Kidney (tissue), 14 donors: Measurements from ENCODE around the gene TNS3. TPM values are rescaled to one million over a fixed set of nuclear protein-coding genes. Genes with fewer than 3 reads are reported as not detected.

ENCODE experiments used
- DNase-seq, 5 donors: peaks; one replicate each; pipeline ENCODE4 v3.0.0-alpha.2; 2013 to 2020
- FAIRE-seq: peaks from 2 replicates; lab custom pipeline; 2012; peaks lifted over from hg19 to GRCh38; lab: Jason Lieb, UNC
- H3K27ac ChIP-seq, 2 donors: one replicate each; pipeline ENCODE4 v1.7.0; 2013; ENCODE audit warnings: low read depth in 2 of 2, low read length in 2 of 2, inconsistent platforms in 1 of 2
- H3K27me3 ChIP-seq: one replicate; pipeline ENCODE4 v1.7.1; 2013; ENCODE audit warnings: low read length, inconsistent platforms; ENCODE audit not compliant: control insufficient read depth, insufficient read depth
- H3K36me3 ChIP-seq, 3 donors: one replicate each; pipeline versions ENCODE4 v1.7.0 to v1.7.1; 2013; ENCODE audit warnings: low read length in 3 of 3, control low read depth in 1 of 3, inconsistent platforms in 1 of 3; ENCODE audit not compliant: insufficient read depth in 3 of 3, control insufficient read depth in 2 of 3
- H3K4me1 ChIP-seq, 3 donors: one replicate each; pipeline versions ENCODE4 v1.7.0 to v1.7.1; 2013; ENCODE audit warnings: low read length in 3 of 3, inconsistent platforms in 1 of 3, low read depth in 1 of 3; ENCODE audit not compliant: control insufficient read depth in 2 of 3, insufficient read depth in 2 of 3
- H3K4me3 ChIP-seq, 3 donors: one replicate each; pipeline versions ENCODE4 v1.7.0 to v1.8.1; 2013; ENCODE audit warnings: low read length in 3 of 3, control low read depth in 1 of 3, inconsistent platforms in 1 of 3
- H3K9ac ChIP-seq, 3 donors: one replicate each; pipeline versions ENCODE4 v1.7.0 to v1.7.1; 2013; ENCODE audit warnings: low read length in 3 of 3, control low read depth in 1 of 3, inconsistent platforms in 1 of 3
- H3K9me3 ChIP-seq, 3 donors: one replicate each; pipeline versions ENCODE4 v1.7.0 to v1.7.1; 2013; ENCODE audit warnings: low read length in 3 of 3, control low read depth in 1 of 3, inconsistent platforms in 1 of 3; ENCODE audit not compliant: control insufficient read depth in 2 of 3, insufficient read depth in 1 of 3
- CTCF ChIP-seq: IDR thresholded peaks from 3 replicates; pipeline ENCODE4 v1.5.1; 2012; ENCODE audit warnings: mild to moderate bottlenecking, moderate library complexity, borderline replicate concordance; ENCODE audit not compliant: insufficient read depth; ENCODE audit errors: extremely low read depth
- intact Hi-C: fragments of 100-400 bp; cut with DNase I; formaldehyde crosslinking; loops from one replicate; pipeline ENCODE4 v1.11.1; 2022
- polyA plus RNA-seq: library from polyadenylated mRNA; stranded (reverse); fragments of 350-450 nt; fragmentation: Illumina TruSeq; extraction: RNeasy Lipid Tissue Mini Kit (QIAGEN cat#74804); gene quantifications from one replicate; pipeline ENCODE4 v1.2.3, GENCODE V29; 2014; ENCODE audit warnings: low read depth, low replicate concordance; ENCODE audit not compliant: insufficient read depth
- total RNA-seq: library from RNA; stranded (reverse); fragmentation: NEBNext Ultra II Directional; extraction: Animal tissue kit (Norgen Biotek cat#: 25700); gene quantifications from one replicate; pipeline ENCODE4 v1.2.1, GENCODE V29; 2021
- donor health status: control.
- donor health status: control.
- donor health status: control.
- donor health status: control.
- donor health status: control.
- donor health status: DM: yes; HTN: yes; CAD: no.
- donor health status: Normal renal cell carcinoma (clear cell type).

The TNS3 gene
- total and polyA plus RNA-seq, 2 donors from 2014 or later: 38.4 to 198 TPM

GRCh38 chr7:47327346-47327697 is 254.6 kb downstream of the TNS3 start:
- FAIRE-seq (no peak), DNase-seq (peak in 1 of 5 donors; percentile 64)
- Histone ChIP-seq H3K4me1 (peaks cover 0 to 45% (median 39%) of the 10 kb centered on the region in 3 donors), H3K4me3 (peak overlapping the region in 1 of 3 donors; percentile 48), H3K36me3 (peaks cover 0 to 4% (median 0%) of the 10 kb centered on the region in 3 donors), H3K9ac (peak overlapping the region in 1 of 3 donors; percentile 44), H3K9me3 (no peaks in the 10 kb centered on the region), H3K27me3 (no peaks in the 10 kb centered on the region), H3K27ac (peak overlapping the region; percentile 72 to 88)
- intact Hi-C loops: no loop called here
- TF ChIP-seq CTCF: no peak

GRCh38 chr7:47326808-47327207 is 255.1 kb downstream of the TNS3 start:
- Histone ChIP-seq H3K27me3 (no peaks in the 10 kb centered on the region), H3K9ac (peak overlapping the region in 1 of 3 donors; percentile 44), H3K9me3 (no peaks in the 10 kb centered on the region), H3K27ac (peak overlapping the region; percentile 72 to 88), H3K36me3 (peaks cover 0 to 4% (median 0%) of the 10 kb centered on the region in 3 donors), H3K4me1 (peaks cover 0 to 40% (median 39%) of the 10 kb centered on the region in 3 donors), H3K4me3 (peak overlapping the region in 1 of 3 donors; percentile 48)
- DNase-seq: peak in 2 of 5 donors; percentile 50 to 76
- no peak for FAIRE-seq
- no peak for TF ChIP-seq CTCF
- intact Hi-C loops: no loop called here

GRCh38 chr7:47326220-47326619 is 255.7 kb downstream of the TNS3 start:
- FAIRE-seq (no peak), DNase-seq (peak in 2 of 5 donors; percentile 32 to 45)
- intact Hi-C loops: no loop called here
- peak; percentile 7 for TF ChIP-seq CTCF
- Histone ChIP-seq H3K36me3 (peaks cover 0 to 9% (median 1%) of the 10 kb centered on the region in 3 donors), H3K4me3 (no peak overlapping the region), H3K27ac (peak overlapping the region in 1 of 2 donors; percentile 42), H3K4me1 (peaks cover 0 to 39% (median 39%) of the 10 kb centered on the region in 3 donors), H3K9ac (no peak overlapping the region), H3K27me3 (no peaks in the 10 kb centered on the region), H3K9me3 (no peaks in the 10 kb centered on the region)

- intact Hi-C loops: no loop called here
- Histone ChIP-seq H3K27me3 (no peaks in the 10 kb centered on the region), H3K4me1 (peaks cover 0 to 39% (median 36%) of the 10 kb centered on the region in 3 donors), H3K36me3 (peaks cover under 1 to 18% (median 9%) of the 10 kb centered on the region in 3 donors), H3K9me3 (no peaks in the 10 kb centered on the region), H3K27ac (peak overlapping the region in 1 of 2 donors; percentile 25), H3K4me3 (no peak overlapping the region), H3K9ac (no peak overlapping the region)
- DNase-seq (no peak), FAIRE-seq (no peak)
- TF ChIP-seq CTCF: no peak
Observed at GRCh38 chr7:47325337-47325736, 256.6 kb downstream of the TNS3 start.
